Activated CD4-positive, alpha-beta T cell treated with anti-CD3 and anti-CD28 coated beads, Interleukin-2, amount 50 U/mL, for 1 hour (primary cell): ENCODE results near the gene PMM2.

Experiments used
- DNase-seq: peaks from one replicate; pipeline ENCODE4 v3.0.0-alpha.2; 2020

The PMM2 gene

DNA sequence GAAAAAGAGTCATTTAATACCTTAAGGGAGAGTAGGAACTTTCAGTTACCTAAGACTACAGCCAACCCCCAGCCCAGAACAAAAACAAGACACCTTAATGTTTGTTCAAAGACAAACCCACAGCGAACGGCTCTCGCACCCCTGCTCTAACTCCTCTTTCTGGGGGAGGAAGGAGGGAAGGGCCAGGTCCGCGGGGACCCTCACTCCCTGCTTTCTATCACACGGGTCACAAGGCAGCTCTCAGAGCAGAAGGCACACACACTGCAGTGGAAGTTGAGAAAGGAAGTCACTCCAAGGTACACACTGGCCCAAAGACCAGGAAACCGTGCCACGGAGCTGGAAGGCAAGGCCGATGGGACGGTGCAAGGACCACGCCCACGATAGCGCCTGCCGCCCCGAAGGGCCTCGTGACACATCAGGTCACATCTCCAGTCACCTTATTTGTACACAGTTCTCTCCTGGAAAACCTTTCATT is 94.5 kb downstream of the PMM2 start:
- DNase-seq = no peak

DNA sequence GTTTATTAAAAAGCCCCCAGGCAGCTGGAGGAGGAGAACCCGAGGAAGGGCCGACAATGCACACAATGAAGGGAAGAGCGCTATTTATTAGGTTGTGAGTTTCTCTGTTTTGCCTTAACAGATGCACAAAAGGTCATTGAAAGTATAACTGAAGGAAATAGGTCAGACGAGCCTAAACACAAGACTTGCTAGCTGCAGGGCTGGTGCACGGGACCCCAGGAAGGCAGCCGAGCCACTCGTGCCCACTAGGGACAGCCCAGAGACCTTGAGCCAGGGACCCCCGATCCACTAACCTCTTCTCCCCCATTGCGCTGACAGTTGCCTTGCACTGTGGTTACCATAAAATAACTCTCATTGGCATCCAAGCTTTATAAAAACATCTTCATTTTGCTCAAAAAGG is 95.8 kb downstream of the PMM2 start:
- no peak for DNase-seq

DNA sequence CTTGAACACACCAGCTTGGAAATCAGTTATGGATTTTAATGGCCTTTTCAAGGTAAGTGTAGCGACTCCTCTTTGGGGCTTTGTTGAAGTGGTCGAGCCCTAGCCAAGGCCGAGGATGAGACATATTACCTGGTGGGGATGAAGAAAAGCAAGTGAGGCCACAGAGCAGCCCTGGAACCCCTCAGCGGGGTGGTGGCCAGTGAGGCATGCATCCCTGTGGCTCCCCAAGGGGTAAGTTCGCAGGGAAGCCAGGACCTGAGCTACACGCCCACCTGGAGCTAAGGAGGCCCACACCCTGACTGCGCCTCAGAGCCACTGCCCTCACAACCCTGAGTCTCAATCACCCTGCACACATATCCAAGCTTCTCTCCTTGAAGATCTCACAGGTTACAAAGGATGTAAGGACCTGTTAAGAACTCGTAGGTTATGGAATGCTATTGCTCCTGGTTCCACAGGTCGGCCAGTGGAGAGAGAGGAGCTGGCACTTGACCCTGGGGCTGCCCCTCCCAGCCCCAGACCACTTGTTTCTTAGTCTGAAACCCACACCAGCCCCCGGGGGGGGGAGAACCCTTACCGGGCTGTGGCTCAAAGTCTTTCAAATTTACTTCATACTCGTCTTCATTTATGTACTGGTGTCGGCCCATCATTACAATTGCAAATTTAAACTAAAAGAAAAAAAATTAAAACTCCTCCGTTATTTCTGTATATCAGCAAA is 96.5 kb downstream of the PMM2 start:
- DNase-seq = no peak

DNA sequence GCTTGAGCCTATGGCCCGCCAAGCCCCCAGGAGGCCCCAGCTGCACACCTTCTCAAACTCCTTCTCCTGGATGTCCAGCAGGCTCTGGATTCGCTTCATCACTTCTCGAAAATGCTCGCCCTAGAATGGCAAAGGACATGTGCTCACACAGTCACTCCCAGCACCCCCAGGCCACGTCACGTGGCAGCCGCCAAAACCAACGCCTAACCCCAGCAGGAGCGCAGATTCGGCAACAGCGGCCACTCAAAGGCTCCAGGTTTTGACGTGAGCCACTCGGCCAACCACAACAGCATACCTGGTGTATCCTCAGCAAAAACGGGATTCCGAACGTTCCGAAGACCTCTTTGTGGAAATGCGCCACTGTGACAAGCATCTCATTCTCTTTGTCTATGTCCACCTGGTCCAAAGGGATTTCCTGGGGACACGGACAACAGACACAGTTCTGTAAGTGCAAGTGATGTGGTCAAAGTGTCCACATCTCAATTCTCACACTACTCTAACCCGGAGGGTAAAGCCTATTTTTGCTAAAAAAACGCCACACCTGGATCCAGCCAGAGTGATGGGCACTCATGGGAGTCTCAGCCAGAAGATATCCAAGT is 97.2 kb downstream of the PMM2 start:
- DNase-seq = no peak

DNA sequence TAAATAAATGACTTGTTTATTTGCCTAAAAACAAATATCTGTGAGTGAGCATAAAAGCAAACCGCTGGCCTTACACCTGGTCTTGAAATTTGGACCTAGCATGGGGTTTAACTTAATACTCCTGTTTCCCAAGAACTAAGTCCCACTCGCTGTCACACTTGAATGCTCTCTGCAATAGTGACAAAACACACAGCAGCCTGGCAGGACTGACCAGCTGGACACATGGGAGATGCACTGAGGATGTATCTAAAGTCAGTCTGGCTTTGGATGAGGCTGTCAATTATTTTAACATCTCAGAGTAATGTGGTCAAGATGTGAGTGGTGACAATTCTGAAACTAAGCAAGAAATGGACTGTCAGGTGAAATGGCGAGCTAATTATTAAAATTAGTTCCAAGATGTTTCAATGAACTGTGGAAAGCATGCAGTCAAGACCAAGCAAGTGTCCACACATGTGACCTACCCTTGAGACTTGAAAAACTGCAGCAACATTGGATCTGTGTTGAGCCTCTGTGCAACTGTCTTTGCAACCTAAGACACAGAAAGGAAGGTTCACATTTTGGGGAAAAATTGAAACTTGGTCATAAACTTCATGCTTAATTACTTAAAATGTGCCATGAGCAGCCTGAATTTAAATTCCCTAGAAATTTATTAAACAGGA is 101.2 kb downstream of the PMM2 start:
- DNase-seq = no peak
